ENCODE measurements around the gene ATP2C2.

Gene ATP2C2

DNA sequence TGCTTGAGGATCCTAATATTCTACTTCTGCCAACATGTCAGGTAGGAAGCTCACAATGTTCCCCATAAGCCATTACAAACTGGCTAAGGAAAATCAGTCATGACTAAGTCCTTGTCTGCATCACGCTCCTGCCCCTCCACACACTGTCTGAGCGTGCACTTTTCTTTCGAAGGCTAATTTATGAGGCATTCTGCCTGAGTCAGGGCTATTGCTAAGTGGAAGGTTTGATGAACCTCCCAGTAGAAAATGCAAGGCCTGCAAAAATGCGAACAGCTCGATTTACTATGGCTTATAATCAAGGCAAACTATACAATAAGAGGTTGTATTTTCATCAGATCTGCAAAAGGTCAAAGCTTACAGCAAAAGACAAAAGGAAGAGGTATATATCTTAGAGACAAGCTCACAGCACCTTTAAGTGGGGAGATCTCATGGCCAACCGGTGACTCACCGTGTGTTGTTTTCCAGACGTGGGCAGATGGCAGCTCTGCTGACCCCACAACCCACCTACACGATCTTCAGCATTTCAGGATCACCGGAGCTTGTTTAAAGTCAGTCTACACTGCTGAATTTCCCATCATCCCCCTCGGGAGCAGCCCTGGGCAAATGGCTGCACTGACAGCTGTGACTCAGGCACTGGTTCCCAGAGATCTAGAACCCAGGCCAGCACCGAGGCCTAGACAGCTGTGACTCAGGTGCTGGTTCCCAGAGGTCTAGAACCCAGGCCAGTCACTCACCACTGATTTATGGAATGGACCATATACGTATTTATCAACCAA lies 110.0 kb downstream of the ATP2C2 start:
- DNase-seq: no peak

- no peak for DNase-seq
Measured at GRCh38 chr16:84479716-84480450, 111.5 kb downstream of the ATP2C2 start.

GRCh38 chr16:84481051-84481735 lies 112.9 kb downstream of the ATP2C2 start:
- no peak for DNase-seq

GRCh38 chr16:84482001-84482891 lies 113.9 kb downstream of the ATP2C2 start:
- no peak for DNase-seq

- DNase-seq: no peak
Measured at GRCh38 chr16:84482951-84483881, 114.9 kb downstream of the ATP2C2 start.

DNA sequence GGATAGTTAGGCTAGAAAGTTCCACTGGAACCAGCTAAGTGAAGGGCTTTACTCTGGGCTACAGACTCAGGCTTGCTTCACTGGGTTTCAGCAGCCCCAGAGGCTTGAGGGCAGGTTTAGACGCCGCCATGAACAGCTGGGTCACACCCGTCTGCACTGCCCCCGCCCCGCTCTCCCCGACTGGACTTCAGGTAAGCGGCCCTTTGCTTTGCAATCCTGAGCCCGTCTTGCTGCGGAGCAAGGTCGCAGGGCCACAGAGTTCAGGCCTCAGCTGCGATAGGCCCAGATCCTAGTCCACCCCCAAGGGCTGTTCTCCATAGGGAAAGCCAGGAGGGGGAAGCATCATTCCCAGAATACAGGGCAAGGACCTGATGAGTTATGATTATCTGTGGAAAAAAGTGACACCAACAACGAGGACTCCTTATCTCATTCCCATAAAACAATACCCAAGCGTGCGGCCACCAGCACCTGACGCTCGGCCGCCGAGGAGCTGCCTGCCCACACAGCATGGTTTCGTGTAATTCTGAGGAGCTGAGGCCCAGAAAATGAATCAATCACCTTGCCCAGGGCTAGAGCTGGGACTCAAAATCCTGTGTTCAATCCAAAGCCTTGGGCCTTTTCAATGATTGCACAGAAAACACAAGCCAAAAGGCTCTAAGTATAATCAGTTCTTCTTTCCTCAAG lies 115.7 kb downstream of the ATP2C2 start:
- no peak for DNase-seq

DNA sequence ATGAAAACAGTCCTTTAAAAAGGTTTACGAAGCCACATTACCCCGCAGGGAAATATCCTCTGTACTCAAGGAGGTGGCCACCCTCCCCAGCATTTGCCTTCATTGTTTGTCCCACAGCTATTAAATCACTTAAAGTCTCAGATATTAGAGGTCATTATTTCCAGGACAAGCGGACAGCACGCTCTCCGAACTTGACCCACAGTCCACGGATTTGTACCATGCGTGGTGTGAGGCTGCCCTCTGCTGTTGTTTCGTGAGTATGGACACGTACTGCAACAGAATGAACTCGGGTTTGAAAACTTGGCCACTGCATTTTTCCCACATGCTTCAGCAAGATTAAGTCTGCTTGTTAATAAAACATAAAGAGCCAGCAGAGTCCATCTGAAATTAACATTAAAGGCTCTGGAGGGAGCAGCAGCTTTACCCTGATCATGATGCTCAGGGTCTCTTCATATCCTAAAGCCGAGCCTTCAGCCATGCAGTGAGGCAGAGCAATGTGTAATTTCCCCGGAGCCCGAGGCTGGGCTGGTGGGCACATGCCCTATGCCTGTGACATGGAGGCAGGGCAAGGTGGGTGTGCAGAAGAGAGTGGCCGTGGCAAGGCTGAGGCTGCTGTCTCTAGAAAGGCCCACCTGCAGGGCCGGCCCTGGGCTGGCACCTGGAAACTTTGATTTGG lies 116.4 kb downstream of the ATP2C2 start:
- peak; percentile 52 for DNase-seq

DNA sequence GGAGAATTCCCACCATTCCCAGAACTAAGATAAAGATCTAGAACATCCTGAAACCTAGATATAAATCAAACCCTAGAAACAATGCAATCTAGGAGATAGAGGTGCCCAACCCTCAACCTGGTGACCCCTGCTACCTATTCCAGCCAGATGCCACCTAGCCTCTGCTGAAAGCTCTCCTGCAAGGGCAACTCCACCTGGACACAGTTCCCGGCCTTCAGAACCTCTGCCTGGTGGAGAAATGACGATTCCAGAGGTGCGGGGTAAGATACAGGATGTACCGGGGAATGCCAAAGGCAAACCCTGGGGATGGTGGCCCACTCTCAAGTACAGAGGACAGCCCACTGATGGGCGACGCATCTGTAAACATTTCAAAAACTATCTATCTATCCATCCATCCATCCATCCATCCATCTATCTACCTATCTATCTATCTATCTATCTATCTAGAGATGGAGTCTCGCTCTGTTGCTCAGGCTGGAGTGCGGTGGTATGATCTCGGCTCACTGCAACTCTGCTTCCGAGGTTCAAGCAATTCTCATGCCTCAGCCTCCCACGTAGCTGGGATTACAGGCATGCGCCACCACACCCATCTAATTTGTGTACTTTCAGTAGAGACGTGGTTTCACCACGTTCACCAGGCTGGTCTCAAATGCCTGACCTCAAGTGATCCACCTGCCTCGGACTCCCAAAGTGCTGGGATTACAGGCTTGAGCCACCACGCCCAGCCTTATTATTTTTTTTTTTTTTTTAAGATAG lies 117.1 kb downstream of the ATP2C2 start:
- no peak for DNase-seq

- no peak for DNase-seq
Measured at GRCh38 chr16:84486126-84486525, 117.8 kb downstream of the ATP2C2 start.

DNA sequence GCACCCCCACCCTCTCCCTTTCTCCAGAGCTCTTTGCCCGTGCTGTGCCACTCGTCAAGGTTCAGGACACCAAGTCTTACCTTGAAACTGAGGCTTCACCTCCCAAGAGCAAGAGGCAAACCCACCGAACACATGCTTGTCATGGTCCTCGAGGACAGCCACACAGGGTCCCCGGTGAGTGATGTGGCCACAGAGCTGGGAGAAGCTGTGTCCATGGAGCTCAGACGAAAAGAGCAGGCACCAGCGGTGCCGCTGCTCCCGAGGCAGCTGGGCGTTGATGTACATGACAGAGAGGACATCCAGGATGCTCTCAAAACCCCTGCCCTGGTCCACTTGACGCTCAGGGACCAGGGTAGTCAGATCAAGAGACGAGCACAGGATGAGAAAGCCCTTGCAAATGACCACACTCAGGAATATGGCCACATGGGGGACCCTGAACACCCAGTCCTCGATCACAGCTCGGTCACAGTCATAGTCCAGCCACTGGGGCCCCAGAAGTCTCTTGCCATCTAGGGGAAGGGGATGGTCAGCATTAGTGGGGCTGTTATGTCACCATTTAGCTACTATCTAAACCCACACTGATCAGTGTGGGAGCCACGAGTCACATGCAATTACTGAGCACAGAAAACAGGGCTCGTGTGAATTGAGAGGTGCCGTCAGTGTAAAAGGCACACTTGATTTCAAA lies 118.4 kb downstream of the ATP2C2 start:
- no peak for DNase-seq

GRCh38 chr16:84487358-84487757 lies 119.0 kb downstream of the ATP2C2 start:
- DNase-seq: no peak

DNA sequence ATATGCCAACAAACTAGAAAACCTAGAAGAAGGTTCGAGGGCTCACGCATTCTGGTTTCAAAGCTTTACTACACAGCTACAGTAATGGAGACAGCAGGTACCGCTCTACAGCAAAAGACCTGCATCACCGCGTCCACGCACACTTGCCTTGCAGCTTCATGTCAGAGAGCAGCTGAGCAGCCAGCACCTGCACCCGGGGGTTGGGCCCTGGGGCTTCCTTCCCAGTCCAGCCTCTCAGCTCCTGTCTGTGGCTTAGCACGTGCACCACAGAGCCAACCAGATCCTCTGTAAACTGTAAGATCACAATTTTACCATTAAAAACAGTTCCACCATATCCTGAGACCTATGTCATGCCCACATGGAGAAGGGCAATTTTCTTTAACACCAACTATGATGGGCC lies 120.8 kb downstream of the ATP2C2 start:
- no peak for DNase-seq

DNA sequence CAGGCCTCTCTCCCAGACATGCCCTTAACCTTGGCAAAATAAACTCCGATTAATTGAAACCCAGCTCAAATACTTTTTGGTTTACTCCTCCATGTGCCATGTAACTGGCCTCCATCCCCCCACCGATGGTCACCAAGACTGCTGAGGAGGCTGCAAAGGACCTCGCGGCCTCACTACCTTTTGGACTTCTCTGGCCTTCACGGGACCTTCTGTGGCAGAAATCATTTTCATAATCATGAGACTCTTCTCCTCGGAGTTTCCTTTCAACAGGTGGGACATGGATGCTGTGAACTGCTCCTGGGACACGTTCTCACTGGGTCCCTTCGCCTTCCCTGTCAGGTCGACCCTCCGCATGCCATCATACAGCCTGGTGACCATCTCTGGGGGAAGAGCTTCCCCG lies 127.2 kb downstream of the ATP2C2 start:
- no peak for DNase-seq

GRCh38 chr16:84496991-84497390 lies 128.7 kb downstream of the ATP2C2 start:
- DNase-seq: no peak

DNA sequence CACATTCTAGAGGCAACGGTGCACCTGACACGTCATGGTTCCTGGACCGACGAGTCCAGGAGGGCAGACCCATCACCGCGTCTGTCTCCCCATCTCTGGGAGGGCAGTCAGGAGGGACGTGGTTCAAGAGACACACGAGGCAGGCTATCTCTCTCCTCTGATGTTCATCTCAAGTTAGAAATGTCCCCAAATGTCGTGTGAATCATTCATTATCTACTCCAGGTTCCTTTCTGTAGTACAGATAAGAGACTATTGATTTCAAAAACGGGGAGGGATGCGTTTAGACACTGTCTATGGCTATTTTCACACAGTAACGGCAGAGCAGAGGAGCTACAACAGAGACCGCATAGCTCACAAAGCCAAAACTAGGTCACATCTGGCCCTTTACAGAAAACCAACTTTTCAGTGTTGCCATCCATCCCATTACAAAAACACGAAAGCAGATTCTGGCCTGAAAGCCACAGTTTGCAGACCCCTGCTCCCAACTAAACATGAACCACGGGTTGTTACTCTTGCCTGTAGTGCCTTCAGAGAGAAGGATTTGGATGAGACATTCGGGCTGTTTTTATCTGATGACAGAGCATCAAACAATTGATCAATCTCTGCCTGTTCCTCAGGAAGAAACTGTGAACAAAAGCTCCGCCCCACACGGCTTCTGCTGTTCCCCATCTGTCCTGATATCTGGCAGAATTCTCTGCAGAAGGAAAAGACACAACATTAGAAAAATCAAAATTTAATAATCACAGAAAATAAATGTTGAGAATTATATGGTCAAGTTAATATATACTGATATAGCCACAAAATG lies 129.3 kb downstream of the ATP2C2 start:
- no peak for DNase-seq

- no peak for DNase-seq
Measured at GRCh38 chr16:84498223-84498610, 129.9 kb downstream of the ATP2C2 start.

- no peak for DNase-seq
Measured at GRCh38 chr16:84498859-84499620, 130.7 kb downstream of the ATP2C2 start.
